Transverse colon (tissue), 4 donors: ENCODE results near the gene COX7A2L. TPM values are rescaled to one million over a fixed set of nuclear protein-coding genes. Genes with fewer than 3 reads are reported as not detected.

Experiments used
- DNase-seq: peaks from one replicate; pipeline ENCODE4 v3.0.0-alpha.2; 2019
- H3K27ac ChIP-seq, 4 donors: fragments of 200-600 bp; sonication (generic); 2 replicates each; pipeline ENCODE4 v1.5.1; 2016 to 2018; ENCODE audit warnings: inconsistent platforms in 4 of 4
- H3K27me3 ChIP-seq: fragments of 200-600 bp; sonication (generic); 2 replicates; pipeline ENCODE4 v1.5.1; 2017; ENCODE audit warnings: inconsistent platforms
- H3K36me3 ChIP-seq, 4 donors: fragments of 200-600 bp; sonication (generic); 2 replicates each; pipeline ENCODE4 v1.5.1; 2017 to 2019; ENCODE audit warnings: inconsistent platforms in 4 of 4
- H3K4me1 ChIP-seq, 4 donors: fragments of 200-600 bp; sonication (generic); 2 replicates each; pipeline ENCODE4 v1.5.1; 2017 to 2020; ENCODE audit warnings: inconsistent platforms in 4 of 4
- H3K4me3 ChIP-seq, 4 donors: fragments of 200-600 bp; sonication (generic); 1 replicate in 1 of 4; 2 replicates in 3 of 4; pipeline versions ENCODE4 v1.5.1 to v1.6.1; 2017 to 2019; ENCODE audit warnings: inconsistent platforms in 4 of 4
- H3K9me3 ChIP-seq, 2 donors: fragments of 200-600 bp; sonication (generic); 2 replicates each; pipeline ENCODE4 v1.5.1; 2017 to 2019; ENCODE audit warnings: inconsistent platforms in 2 of 2
- EP300 ChIP-seq: sonication (generic); formaldehyde crosslinking; IDR thresholded peaks from one replicate; pipeline ENCODE4 v1.6.1; 2017; ENCODE audit warnings: antibody characterized with exemption, low read depth
- POLR2A ChIP-seq: fragments of 450-650 bp; IDR thresholded peaks from one replicate; pipeline ENCODE4 v1.6.1; 2016; ENCODE audit warnings: antibody characterized with exemption, mild to moderate bottlenecking, moderate library complexity
- POLR2AphosphoS5 ChIP-seq, 3 donors: sonication (generic); formaldehyde crosslinking; IDR thresholded peaks; one replicate each; pipeline ENCODE4 v1.6.1; 2016; ENCODE audit warnings: antibody characterized with exemption in 3 of 3
- WGBS, 2 donors: methylation state at CpG; one replicate each; pipeline ENCODE4 v1.1.5; 2018; ENCODE audit warnings: low coverage in 1 of 2; 5-methylcytosine and 5-hydroxymethylcytosine counted together
- in situ Hi-C, 4 donors: fragments of 200-750 bp; cut with MboI; loops; one replicate each; pipeline versions ENCODE4 v1.15.0 to v1.15.1; 2017; ENCODE audit warnings: low sequenced_read_pairs in 3 of 4, low pct_ligation_motif_present in 1 of 4, low pct_unique_long_range_greater_than_20kb in 1 of 4
- intact Hi-C: fragments of 100-400 bp; cut with DNase I; formaldehyde crosslinking; loops from one replicate; pipeline ENCODE4 v1.15.1; 2023; ENCODE audit warnings: low total_unique reads
- total RNA-seq, 4 donors: library from RNA; depleted of rRNA; stranded (reverse); fragments of >200 nt; gene quantifications; one replicate each; pipeline ENCODE4 v1.1.0, GENCODE V29; 2016
- TF ChIP-seq, protein P1 (sequence below), 5 experiments: fragments of 200-600 bp in 3 of 5; fragments of 450-650 bp in 2 of 5; sonication (generic) in 3 of 5; IDR thresholded peaks; 1 replicate in 2 of 5; 2 replicates in 3 of 5; pipeline ENCODE4 v1.5.1; 2016 to 2017; ENCODE audit warnings: antibody characterized with exemption in 5 of 5, inconsistent platforms in 3 of 5, mild to moderate bottlenecking in 2 of 5, moderate library complexity in 1 of 5

COX7A2L gene
- total RNA-seq, 4 donors from 2014 or later: 12.3 to 180 (median 152) TPM

- Histone ChIP-seq H3K36me3 (peaks cover 0 to 22% (median 5%) of the 10 kb centered on the region in 4 donors), H3K4me1 (no peaks in the 10 kb centered on the region), H3K9me3 (no peaks in the 10 kb centered on the region), H3K4me3 (no peak overlapping the region), H3K27ac (no peak overlapping the region), H3K27me3 (no peaks in the 10 kb centered on the region)
- in situ Hi-C loops (loop anchor here in 3 of 4 donors (25.0 kb wide), 2 partner anchors 222 to 472 kb away; no protein-coding TSS in a partner anchor), intact Hi-C loops (loop anchor here (5.0 kb wide), 1 partner anchor 237 kb away; no protein-coding TSS in a partner anchor)
- no peak for DNase-seq
- WGBS, 2 donors: 89 to 94% methylated on average over 2 to 3 of the region's 3 CpGs
- TF ChIP-seq POLR2AphosphoS5 (IDR thresholded peaks at IDR 0.05): no peak
- no peak for TF ChIP-seq POLR2A
- no peak for TF ChIP-seq EP300
- TF ChIP-seq, protein P1, sequence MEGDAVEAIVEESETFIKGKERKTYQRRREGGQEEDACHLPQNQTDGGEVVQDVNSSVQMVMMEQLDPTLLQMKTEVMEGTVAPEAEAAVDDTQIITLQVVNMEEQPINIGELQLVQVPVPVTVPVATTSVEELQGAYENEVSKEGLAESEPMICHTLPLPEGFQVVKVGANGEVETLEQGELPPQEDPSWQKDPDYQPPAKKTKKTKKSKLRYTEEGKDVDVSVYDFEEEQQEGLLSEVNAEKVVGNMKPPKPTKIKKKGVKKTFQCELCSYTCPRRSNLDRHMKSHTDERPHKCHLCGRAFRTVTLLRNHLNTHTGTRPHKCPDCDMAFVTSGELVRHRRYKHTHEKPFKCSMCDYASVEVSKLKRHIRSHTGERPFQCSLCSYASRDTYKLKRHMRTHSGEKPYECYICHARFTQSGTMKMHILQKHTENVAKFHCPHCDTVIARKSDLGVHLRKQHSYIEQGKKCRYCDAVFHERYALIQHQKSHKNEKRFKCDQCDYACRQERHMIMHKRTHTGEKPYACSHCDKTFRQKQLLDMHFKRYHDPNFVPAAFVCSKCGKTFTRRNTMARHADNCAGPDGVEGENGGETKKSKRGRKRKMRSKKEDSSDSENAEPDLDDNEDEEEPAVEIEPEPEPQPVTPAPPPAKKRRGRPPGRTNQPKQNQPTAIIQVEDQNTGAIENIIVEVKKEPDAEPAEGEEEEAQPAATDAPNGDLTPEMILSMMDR (IDR thresholded peaks at IDR 0.05): no peak
Observed at GRCh38 chr2:42334220-42334619, 26.8 kb downstream of the COX7A2L start.

GRCh38 chr2:42333579-42333978, 27.4 kb downstream of the COX7A2L start:
- no peaks in the 10 kb centered on the region for H3K4me1 ChIP-seq
- DNase-seq: no peak
- no peaks in the 10 kb centered on the region for H3K27me3 ChIP-seq
- H3K36me3 ChIP-seq: peaks cover 0 to 28% (median 5%) of the 10 kb centered on the region in 4 donors
- H3K9me3 ChIP-seq: no peaks in the 10 kb centered on the region
- in situ Hi-C loops: loop anchor here in 3 of 4 donors (25.0 kb wide), 2 partner anchors 221 to 471 kb away; no protein-coding TSS in a partner anchor
- intact Hi-C loops: loop anchor here (5.0 kb wide), 1 partner anchor 236 kb away; no protein-coding TSS in a partner anchor
- H3K27ac ChIP-seq: no peak overlapping the region
- 93 to 94% methylated on average over 3 to 4 of the region's 4 CpGs for WGBS, 2 donors
- no peak overlapping the region for H3K4me3 ChIP-seq
- TF ChIP-seq POLR2A (no peak), POLR2AphosphoS5 (IDR thresholded peaks at IDR 0.05) (no peak), EP300 (no peak)
- TF ChIP-seq, protein P1 (IDR thresholded peaks at IDR 0.05): no peak

GRCh38 chr2:42332575-42332974, 28.4 kb downstream of the COX7A2L start:
- Histone ChIP-seq H3K27ac (no peak overlapping the region), H3K4me1 (no peaks in the 10 kb centered on the region), H3K36me3 (peaks cover 0 to 33% (median 5%) of the 10 kb centered on the region in 4 donors), H3K4me3 (no peak overlapping the region), H3K27me3 (no peaks in the 10 kb centered on the region), H3K9me3 (no peaks in the 10 kb centered on the region)
- 90 to 95% methylated on average over 3 to 4 of the region's 4 CpGs for WGBS, 2 donors
- TF ChIP-seq POLR2AphosphoS5 (IDR thresholded peaks at IDR 0.05): no peak
- no peak for TF ChIP-seq POLR2A
- TF ChIP-seq, protein P1 (IDR thresholded peaks at IDR 0.05): no peak
- in situ Hi-C loops (loop anchor here in 3 of 4 donors (25.0 kb wide), 2 partner anchors 220 to 470 kb away; no protein-coding TSS in a partner anchor), intact Hi-C loops (loop anchor here (5.0 kb wide), 1 partner anchor 235 kb away; no protein-coding TSS in a partner anchor)
- no peak for DNase-seq

DNA sequence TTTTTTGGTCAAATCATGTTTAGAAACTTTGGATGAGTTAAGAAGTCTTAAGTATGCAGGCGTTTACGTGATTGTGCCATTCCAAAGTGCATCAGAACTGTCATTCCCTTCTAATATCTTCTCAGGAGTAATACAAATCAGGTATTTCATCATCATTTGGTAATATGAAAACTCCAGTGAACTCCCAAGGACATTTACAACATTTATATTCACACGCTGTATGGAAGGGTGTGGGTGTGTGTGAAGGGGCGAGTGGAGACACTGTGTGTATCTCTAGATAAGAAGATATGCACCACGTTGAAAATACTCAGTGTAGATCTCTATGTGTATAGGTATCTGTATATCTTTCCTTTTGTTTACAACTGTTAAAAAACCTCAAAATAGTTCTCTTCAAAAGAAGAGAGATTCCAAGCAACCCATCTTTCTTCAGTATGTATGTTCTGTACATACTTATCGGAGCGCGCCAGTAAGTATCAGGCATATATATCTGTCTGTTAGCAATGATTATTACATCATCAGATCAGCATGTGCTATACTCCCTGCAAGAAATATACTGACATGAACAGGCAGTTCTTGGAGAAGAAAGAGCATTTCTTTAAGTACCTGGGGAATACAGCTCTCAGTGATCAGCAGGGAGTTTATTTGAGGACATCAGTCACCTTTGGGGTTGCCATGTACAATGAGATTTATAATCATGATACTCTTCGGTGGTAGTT, 29.3 kb downstream of the COX7A2L start:
- Histone ChIP-seq H3K27me3 (no peaks in the 10 kb centered on the region), H3K4me3 (no peak overlapping the region), H3K36me3 (peaks cover 0 to 38% (median 5%) of the 10 kb centered on the region in 4 donors), H3K9me3 (no peaks in the 10 kb centered on the region), H3K4me1 (no peaks in the 10 kb centered on the region), H3K27ac (no peak overlapping the region)
- TF ChIP-seq POLR2A (no peak), EP300 (no peak), POLR2AphosphoS5 (IDR thresholded peaks at IDR 0.05) (no peak)
- TF ChIP-seq, protein P1 (IDR thresholded peaks at IDR 0.05): no peak
- intact Hi-C loops: loop anchor here (5.0 kb wide), 1 partner anchor 234 kb away; no protein-coding TSS in a partner anchor
- 87 to 90% methylated on average over 9 of the region's 9 CpGs for WGBS, 2 donors
- no peak for DNase-seq
- in situ Hi-C loops: loop anchor here in 3 of 4 donors (25.0 kb wide), 2 partner anchors 219 to 469 kb away; no protein-coding TSS in a partner anchor
